Measurements from ENCODE around the gene SUMF1.

SUMF1 gene

GRCh38 chr3:4497843-4498324, 30.8 kb upstream of the SUMF1 start:
- no peak for DNase-seq (ENCODE audit: low read depth, low spot score)

- no peak for DNase-seq (ENCODE audit: low read depth, low spot score)
These were observed 30.1 kb upstream of the SUMF1 start for GRCh38 chr3:4497005-4497692.

- no peak for DNase-seq (ENCODE audit: low read depth, low spot score)
These were observed 29.0 kb upstream of the SUMF1 start for GRCh38 chr3:4496087-4496452.

GRCh38 chr3:4495294-4496086, 28.4 kb upstream of the SUMF1 start:
- DNase-seq (ENCODE audit: low read depth, low spot score), result no peak

GRCh38 chr3:4494895-4495264, 27.8 kb upstream of the SUMF1 start:
- no peak for DNase-seq (ENCODE audit: low read depth, low spot score)

- DNase-seq (ENCODE audit: low read depth, low spot score), result no peak
These were observed 27.1 kb upstream of the SUMF1 start for GRCh38 chr3:4493941-4494894.

GRCh38 chr3:4493014-4493940, 26.2 kb upstream of the SUMF1 start, which contains the start of gene ITPR1:
Gene ITPR1, plus strand, starts transcription at chr3:4493348. Its CDS starts 23,144 bp downstream, at chr3:4516492.
- DNase-seq (ENCODE audit: low read depth, low spot score), result peak; percentile 96

GRCh38 chr3:4492208-4493013, 25.3 kb upstream of the SUMF1 start:
- peak; percentile 24 for DNase-seq (ENCODE audit: low read depth, low spot score)

GRCh38 chr3:4491855-4492207, 24.8 kb upstream of the SUMF1 start:
- no peak for DNase-seq (ENCODE audit: low read depth, low spot score)

GRCh38 chr3:4478261-4478660, 11.2 kb upstream of the SUMF1 start:
- DNase-seq (ENCODE audit: low read depth, low spot score), result no peak

- DNase-seq (ENCODE audit: low read depth, low spot score), result no peak
These were observed 9.4 kb upstream of the SUMF1 start for GRCh38 chr3:4476496-4476895.

- no peak for DNase-seq (ENCODE audit: low read depth, low spot score)
These were observed 8.7 kb upstream of the SUMF1 start for GRCh38 chr3:4475804-4476203.

- DNase-seq (ENCODE audit: low read depth, low spot score), result no peak
These were observed 7.8 kb upstream of the SUMF1 start for GRCh38 chr3:4474683-4475490.

- no peak for DNase-seq (ENCODE audit: low read depth, low spot score)
These were observed 5.7 kb upstream of the SUMF1 start for GRCh38 chr3:4472766-4473165.

- DNase-seq (ENCODE audit: low read depth, low spot score), result no peak
These were observed 5.2 kb upstream of the SUMF1 start for GRCh38 chr3:4472312-4472711.

GRCh38 chr3:4471907-4472306, 4.8 kb upstream of the SUMF1 start:
- DNase-seq (ENCODE audit: low read depth, low spot score), result no peak

GRCh38 chr3:4467522-4467867, 426 bp upstream of the SUMF1 start:
- no peak for DNase-seq (ENCODE audit: low read depth, low spot score)

- no peak for DNase-seq (ENCODE audit: low read depth, low spot score)
These were observed 2.5 kb downstream of the SUMF1 start for GRCh38 chr3:4464576-4464975.

- no peak for DNase-seq (ENCODE audit: low read depth, low spot score)
These were observed 4.6 kb downstream of the SUMF1 start for GRCh38 chr3:4462369-4463040.
